NCI-H774 (cell line): Measurements from ENCODE around the gene KLRC2.
"Not testable (repeated sequence)": the region's sequence is repeated elsewhere in the genome, so short reads cannot be mapped to it uniquely, and the experiment has no call there.

ENCODE experiments used
- DNase-seq: peaks from one replicate; lab custom pipeline; 2025; lab: John Stamatoyannopoulos, UW

The KLRC2 gene

DNA sequence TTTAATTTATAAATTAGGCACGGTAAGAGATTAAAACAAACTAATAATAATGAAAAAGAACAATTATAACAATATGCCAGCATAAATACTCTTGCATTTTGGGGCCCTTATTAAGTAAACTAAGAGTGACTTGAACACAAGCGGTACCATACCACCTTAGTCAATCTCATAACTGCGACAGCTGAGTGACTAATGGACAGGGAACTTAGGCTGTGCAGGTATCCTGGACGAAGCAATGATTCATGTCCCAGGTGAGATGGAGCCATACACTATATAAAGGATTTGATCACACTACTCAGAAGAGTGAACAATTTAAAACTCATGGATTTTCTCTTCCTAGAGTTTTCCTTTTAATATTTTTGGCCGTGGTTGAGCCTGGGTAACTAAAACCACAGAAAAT, 30.5 kb downstream of the KLRC2 start:
- DNase-seq, result no peak

DNA sequence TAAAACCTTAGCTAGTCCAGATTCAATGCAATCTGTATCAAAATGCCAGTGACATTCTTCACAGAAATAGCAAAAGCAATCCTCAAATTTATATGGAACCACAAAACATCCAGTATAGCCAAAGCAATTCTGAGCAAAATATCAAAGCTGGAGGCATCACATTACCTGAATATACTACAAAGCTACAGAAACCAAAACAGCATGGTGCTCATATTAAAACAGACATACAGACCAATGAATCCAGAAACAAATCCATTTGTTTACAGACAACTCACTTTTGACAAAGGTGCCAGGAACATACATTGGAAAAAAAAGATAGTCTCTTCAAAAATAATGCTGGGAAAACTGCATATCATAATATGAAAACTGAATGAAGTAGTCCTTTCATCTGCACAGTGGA, 31.0 kb downstream of the KLRC2 start:
- DNase-seq, result no peak

DNA sequence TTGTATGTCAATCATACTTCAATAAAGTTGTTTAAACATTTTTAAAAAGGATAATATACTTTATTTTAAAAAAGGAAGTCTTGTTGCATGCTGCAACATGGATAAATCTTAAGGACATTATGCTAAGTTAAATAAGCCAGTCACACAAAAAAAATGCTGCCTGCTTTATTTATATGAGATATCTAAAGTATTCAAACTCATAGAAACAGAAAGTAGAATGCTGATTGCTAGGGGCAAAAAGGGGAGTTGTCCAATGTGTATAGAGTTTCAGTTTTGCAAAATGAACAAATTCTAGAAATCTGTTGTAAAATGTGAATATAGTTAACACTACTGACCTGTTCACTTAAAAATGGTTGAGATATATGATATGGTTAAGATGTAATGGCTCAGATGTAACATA, 35.0 kb downstream of the KLRC2 start:
- no peak for DNase-seq

DNA sequence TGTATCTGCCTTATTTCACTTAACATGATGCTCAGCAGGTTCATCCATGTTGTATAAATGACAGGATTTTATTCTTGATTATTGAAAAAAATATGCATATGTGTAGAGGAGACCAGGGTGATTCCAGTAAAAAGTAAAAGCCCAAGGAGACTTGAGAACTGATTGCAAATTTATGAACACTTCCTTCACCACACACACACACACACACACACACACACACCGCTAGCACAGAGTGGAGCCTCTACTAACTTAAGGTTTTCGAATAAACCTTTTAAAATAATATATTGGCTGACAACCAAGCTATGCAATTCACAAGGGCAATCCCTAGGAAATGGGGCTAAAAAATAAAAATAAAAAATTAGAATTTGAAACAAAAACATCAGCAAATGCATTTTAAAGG, 37.6 kb downstream of the KLRC2 start:
- DNase-seq, result no peak

DNA sequence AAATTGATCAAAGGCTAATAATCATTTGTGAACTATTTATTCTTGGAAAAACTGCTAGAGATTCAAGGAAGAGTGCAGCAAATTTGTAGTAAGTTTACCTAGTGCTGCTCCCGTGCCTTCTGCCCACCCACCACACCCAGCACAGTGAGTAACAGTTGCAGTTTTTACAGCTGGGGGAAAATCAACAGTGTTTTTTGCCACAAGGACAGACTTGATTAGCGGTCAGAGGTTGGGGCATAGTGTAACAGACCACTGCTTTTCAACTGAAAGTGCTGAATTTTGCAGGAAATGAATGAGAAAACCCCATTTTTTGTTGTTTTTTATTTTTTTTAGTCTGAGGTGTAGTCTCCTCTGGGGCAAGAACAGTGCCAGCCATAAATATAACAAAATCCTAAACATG, 38.5 kb downstream of the KLRC2 start:
- DNase-seq, result no peak

DNA sequence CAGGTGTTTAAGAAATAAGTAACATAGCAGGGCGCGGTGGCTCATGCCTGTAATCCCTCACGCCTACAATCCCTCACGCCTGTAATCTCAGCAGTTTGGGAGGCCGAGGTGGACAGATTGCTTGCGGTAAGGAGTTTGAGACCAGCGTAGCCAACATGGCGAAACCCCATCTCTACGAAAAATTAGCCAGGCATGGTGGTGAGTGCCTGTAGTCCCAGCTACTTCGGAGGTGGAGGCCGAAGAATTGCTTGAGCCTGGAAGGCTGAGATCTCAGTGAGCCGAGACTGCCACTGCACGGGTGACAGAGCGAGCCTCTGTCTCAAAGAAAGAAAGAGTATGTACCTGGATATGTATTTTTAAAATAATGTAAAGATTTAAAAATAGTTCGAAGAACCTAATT, 39.6 kb downstream of the KLRC2 start:
- not testable (repeated sequence) for DNase-seq

DNA sequence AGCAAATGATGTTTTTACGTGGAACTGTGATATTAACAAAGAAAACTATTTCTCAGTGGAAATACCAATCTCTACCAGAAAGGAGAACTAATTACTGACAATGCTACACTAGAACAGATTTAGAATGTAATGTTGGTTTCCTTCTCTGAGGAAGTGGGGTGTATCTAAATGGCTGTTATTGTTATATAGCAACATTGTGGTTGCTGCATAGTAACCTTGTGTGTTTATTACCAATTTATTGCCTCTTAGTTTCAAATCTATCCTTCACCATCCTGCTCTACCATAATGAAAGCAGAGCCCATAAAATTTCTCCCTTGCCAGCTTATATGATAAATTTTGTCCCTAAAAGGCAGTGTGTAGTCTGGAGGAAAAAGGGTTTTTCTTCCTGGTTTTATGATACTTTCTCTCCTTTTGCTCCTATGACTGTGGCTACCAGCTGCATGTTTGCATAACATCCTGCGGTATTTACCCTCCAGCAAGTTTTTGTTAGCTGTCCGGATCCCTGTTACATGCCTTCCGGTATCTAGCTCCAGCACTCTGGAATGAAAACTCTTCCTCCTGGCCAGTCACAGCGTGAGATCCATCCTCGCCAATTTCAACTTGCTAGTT, 40.3 kb downstream of the KLRC2 start:
- peak; percentile 82 for DNase-seq

DNA sequence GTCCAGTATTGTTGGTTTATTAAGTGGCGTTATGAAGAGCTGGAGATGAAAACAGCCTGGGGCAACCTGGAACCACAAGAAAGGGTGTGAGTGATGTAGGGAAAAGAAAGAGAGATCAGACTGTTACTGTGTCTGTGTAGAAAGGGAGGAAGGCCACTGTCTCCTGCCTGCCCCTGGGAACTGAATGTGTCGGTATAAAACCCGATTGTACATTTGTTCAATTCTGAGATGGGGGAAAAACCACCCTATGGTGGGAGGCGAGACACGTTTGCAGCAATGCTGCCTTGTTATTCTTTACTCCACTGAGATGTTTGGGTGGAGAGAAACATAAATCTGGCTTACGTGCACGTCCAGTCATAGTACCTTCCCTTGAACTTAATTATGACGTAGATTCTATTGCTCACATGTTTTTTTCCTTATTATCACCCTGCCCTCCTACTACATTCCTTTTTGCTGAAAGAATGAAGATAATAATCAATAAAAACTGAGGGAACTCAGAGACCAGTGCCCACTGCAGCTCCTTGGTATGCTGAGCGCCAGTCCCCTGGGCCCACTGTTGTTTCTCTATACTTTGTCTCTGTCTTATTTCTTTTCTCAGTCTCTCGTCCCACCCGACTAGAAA, 41.2 kb downstream of the KLRC2 start:
- DNase-seq, result not testable (repeated sequence)

DNA sequence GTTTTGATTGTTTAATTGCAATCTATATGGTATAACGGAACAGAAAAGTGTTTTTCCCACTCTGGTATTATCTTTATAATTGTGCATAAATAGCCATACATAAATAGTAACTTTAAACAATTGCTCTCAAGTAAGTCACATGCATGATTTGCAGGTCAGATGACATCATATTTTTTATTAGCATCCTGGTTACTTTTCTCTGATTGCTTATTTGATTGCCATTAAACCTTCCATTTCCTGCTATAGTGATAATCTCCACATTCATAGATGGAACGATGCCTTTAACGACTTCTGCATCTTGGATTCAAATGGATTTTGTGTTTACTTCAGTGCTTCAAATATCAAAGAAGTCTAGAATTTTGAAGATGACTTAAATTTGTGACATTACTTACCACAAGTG, 42.5 kb downstream of the KLRC2 start:
- peak; percentile 11 for DNase-seq

DNA sequence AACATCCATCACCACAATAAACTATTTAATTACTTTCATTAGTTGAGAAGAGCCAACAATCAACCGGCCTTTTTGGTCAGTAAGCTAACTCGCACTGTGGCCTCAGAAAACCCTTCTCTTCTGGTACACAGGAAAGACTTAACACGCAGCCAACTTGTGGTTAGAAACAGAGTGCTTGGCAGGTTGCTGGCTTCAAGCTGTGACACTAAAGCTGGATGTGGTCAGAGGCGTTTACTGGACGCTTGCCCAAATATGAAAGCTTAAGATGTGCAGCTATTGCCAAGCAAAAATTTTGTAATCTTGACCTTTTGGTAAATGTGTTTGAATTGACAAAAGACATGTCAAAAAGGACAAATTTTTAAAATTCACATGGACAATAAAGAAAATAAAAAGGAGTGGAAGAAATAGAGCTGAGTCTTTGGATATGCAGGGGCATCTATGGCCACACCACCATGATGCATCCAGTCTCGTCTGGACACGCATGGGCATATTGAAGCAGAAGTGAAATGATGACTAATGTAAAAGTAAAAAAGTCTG, 43.3 kb downstream of the KLRC2 start:
- peak; percentile 76 for DNase-seq

DNA sequence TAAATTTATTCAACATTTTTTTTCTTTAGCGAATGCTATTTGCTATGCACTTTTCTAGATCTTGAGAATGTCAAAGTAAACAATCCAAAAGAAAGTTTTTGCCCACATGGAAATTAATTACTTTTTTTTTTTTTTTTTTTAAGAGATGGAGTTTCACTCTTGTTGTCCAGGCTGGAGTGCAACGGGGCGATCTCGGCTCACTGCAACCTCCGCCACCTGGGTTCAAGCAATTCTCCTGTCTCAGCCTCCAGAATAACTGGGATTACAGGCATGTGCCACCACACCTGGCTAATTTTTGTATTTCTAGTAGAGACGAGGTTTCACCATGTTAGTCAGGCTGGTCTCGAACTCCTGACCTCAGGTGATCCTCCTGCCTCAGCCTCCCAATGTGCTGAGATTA, 44.8 kb downstream of the KLRC2 start:
- not testable (repeated sequence) for DNase-seq

DNA sequence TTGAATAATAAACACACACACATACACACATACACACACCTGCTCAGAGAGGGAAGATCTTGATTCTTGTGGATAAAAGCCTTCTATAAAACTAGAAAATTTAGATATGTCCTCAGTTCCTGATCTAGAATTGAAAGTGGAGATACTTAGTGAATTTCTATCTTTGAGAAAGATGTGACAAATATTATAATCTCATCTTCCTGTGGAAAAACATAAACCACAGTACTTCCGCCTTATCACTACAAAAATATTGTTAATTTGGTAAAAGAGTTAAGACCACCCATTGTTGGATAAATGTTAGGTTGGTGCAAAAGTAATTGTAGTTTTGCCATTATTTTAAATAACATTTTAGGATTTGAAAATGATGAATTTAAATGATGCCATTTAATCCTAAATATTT, 45.9 kb downstream of the KLRC2 start, which contains the start of gene KLRK1:
KLRK1 (minus strand) TSS at position 138 of the 400 bp plus-strand sequence. CDS start 1,231 bp downstream, outside the sequence.
- no peak for DNase-seq

DNA sequence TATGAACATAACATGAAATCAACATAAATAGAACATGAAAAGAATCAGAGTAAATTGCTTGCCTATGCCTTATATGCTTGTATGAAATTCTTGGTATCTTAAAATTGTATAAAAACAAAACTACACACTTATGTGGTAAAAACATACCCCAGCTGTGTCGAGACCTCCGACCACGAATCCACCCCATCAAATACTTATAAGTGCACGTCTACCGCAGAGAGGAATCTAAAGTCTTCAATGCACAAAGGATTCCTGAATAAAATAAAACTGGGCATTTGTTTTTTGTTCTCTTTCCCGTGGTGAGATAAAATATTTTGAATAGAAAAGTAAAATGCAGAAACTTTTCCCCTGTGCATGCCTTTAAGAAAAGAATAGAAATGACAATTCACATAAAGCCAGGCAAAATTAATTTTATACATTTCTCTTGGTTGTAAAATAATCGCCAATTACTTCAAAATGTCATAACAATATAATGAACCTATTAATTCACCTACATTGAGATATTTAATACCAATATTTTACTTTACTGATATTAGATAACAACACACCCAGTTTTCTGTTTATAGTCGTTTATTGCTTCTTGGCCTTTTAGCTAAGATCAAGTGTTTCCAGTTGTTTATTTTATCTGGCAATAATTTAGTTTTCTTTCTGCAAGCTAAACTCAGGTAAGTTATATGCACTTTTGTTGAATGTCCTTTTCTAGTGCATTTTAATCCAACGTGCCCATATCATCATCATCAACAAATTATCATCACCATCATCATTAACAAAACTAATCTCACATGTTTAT, 47.0 kb downstream of the KLRC2 start:
- no peak for DNase-seq

DNA sequence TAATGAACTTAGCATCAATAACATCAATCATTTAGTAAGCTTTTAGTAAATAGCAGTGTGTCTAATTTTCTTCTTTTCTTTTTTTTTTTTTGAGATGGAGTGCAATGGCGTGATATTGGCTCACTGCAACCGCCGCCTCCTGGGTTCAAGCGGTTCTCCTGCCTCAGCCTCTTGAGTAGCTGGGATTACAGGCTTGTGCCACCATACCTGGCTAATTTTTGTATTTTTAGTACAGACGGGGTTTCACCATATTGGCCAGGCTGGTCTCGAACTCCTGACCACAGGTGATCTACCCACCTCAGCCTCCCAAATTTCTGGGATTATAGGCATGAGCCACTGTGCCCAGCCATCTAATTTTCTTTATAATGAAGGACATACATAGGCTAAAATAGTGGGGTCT, 48.3 kb downstream of the KLRC2 start:
- DNase-seq, result not testable (repeated sequence)

DNA sequence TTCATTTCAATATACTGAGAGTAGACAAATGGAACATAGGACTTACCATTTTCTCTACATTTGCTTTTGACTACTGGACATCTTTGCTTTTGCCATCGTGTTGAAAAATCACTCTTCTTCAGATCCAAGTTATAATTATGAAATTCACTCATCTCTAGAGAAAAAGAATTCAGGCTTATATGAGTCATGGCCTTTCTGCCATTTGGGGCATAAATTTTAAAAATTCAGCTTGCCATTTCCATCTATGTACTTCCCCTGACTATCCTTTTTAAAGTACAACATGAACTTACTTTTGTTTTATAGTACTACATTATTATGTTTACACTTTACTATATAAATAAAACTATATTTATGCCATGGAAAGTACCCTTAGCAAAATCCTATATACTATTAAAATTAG, 49.0 kb downstream of the KLRC2 start:
- no peak for DNase-seq

DNA sequence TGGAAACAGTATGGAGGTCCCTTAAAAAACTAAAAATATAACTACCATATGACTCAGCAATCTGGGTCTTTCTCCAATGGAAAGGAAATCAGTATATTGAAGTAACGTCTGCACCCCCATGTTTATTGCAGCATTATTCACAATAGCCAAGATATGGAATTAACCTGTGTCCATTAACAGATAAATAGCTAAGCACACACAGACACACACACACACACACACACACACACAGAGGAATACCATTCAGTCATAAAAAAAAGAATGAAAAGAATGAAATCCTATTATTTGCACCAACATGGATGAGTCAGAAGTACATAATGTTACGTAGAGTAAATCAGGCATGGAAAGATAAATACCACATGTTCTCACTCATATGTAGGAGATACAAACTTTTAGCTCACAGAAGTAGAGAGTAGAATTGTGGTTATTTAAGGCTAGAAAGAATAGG, 50.6 kb downstream of the KLRC2 start:
- no peak for DNase-seq

DNA sequence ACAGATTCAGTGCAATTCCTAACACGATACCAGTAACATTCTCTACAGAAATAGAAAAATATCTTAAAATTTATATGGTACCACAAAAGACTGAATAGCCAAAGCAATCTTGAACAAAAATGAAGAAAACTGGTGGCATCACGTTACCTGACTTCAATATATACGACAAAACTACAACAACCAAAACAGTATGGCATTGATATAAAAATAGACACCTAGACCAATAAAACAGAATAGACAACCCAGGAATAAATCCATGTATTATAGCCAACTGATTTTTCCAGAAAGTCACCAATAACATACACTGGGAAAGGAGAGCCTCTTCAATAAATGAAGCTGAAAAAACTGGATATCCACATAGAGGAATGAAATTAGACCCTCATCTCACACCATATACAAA, 51.6 kb downstream of the KLRC2 start:
- no peak for DNase-seq

DNA sequence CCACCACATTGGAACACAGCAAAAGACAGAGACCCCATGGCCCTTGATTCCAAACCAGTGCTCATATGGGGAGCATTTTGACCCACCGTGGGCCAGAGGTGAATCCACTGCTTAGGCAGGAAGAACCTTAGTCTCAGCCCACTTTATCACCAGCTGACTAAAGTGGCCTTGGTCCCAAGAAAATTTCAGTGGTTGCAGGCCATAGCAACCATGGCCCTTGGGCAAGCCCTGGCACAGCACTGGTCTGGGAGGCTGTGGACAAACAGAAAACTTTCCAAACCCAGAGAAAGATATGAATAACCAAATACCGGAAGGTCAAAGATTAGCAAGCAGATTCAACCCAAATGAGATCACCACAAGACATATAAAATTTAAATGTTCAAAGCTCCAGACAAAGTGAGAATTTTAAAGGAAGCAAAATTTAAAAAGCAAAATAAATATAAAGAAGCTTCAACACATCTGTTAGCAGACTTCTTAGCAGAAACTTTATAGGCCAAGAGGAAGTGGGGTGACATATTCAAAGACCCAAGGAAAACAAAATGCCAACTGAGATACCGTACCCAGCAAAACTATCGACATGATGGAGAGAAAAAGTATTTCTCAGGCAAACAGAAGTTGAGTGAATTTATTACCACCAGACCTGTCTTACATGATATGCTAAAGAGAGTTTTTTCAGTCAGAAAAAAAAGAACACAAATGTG, 53.7 kb downstream of the KLRC2 start:
- no peak for DNase-seq
